Fibroblast of lung (primary cell): ENCODE data around the gene FGFBP2. TPM values are rescaled to one million over a fixed set of nuclear protein-coding genes. Genes with fewer than 3 reads are reported as not detected.

Experiments used
- DNase-seq, 2 donors: peaks; one replicate each; pipeline versions ENCODE4 v3.0.0 to v3.0.0-alpha.2; 2010; ENCODE audit warnings: low read depth in 2 of 2
- H2AFZ ChIP-seq: 2 replicates; pipeline ENCODE4 v1.5.1; 2012; ENCODE audit warnings: low read length, control low read depth, inconsistent platforms
- H3K27ac ChIP-seq: 2 replicates; pipeline ENCODE4 v1.5.1; 2011; ENCODE audit warnings: low read length, control low read depth; ENCODE audit not compliant: insufficient read depth
- H3K27me3 ChIP-seq: 2 replicates; pipeline ENCODE4 v1.5.1; 2011; ENCODE audit warnings: mild to moderate bottlenecking, low read length; ENCODE audit not compliant: control insufficient read depth, insufficient read depth
- H3K36me3 ChIP-seq: 2 replicates; pipeline ENCODE4 v1.5.1; 2011; ENCODE audit warnings: low read length; ENCODE audit not compliant: control insufficient read depth, insufficient read depth
- H3K4me1 ChIP-seq: 2 replicates; pipeline ENCODE4 v1.5.1; 2011; ENCODE audit warnings: low read length; ENCODE audit not compliant: control insufficient read depth, insufficient read depth; ENCODE audit errors: extremely low read depth
- H3K4me2 ChIP-seq: 2 replicates; pipeline ENCODE4 v1.5.1; 2011; ENCODE audit warnings: low read length, control low read depth; ENCODE audit not compliant: insufficient read depth; ENCODE audit errors: extremely low read depth
- H3K4me3 ChIP-seq, 4 experiments: fragments of 200-600 bp in 1 of 4; sonication (generic) in 1 of 4; replicated peaks in 1 of 4; 2 replicates each; pipeline ENCODE4 v1.5.1; 2011 to 2016; ENCODE audit warnings: low read length in 4 of 4, low read depth in 3 of 4, mild to moderate bottlenecking in 3 of 4, control low read depth in 2 of 4, inconsistent platforms in 1 of 4, mixed read lengths in 1 of 4; ENCODE audit not compliant: insufficient read depth in 1 of 4; ENCODE audit errors: control extremely low read depth in 1 of 4
- H3K79me2 ChIP-seq: 2 replicates; pipeline ENCODE4 v1.5.1; 2012; ENCODE audit warnings: mild to moderate bottlenecking, low read length, inconsistent platforms; ENCODE audit not compliant: control insufficient read depth, insufficient read depth
- H3K9ac ChIP-seq: 2 replicates; pipeline ENCODE4 v1.5.1; 2011; ENCODE audit warnings: mild to moderate bottlenecking, low read length, control low read depth; ENCODE audit not compliant: insufficient read depth
- H3K9me3 ChIP-seq: 2 replicates; pipeline ENCODE4 v1.5.1; 2012; ENCODE audit warnings: low read depth, low read length; ENCODE audit not compliant: control insufficient read depth, insufficient read depth
- H4K20me1 ChIP-seq: 2 replicates; pipeline ENCODE4 v1.5.1; 2011; ENCODE audit warnings: low read length; ENCODE audit not compliant: control insufficient read depth, insufficient read depth; ENCODE audit errors: extremely low read depth
- CTCF ChIP-seq, 2 donors: IDR thresholded peaks in 1 of 2; conservative IDR thresholded peaks in 1 of 2; 1 replicate in 1 of 2; 2 replicates in 1 of 2; pipeline ENCODE4 v1.5.1; 2011 to 2012; ENCODE audit warnings: low read length in 2 of 2, control low read depth in 1 of 2, inconsistent platforms in 1 of 2, low read depth in 1 of 2, mild to moderate bottlenecking in 1 of 2
- EZH2 ChIP-seq: IDR thresholded peaks from 2 replicates; pipeline ENCODE4 v1.5.1; 2012; ENCODE audit warnings: low read length, control low read depth, mild to moderate bottlenecking; ENCODE audit errors: missing control alignments
- polyA plus RNA-seq, 2 donors: library from polyadenylated mRNA; depleted of rRNA in 1 of 2; stranded (reverse) in 1 of 2; unstranded in 1 of 2; fragments of >200 nt; gene quantifications; 2 replicates each; pipeline ENCODE4 v1.2.1, GENCODE V29; 2011 to 2012; ENCODE audit warnings: missing spikeins in 1 of 2
- total RNA-seq: library from RNA; depleted of rRNA; stranded (reverse); fragments of >200 nt; gene quantifications from 2 replicates; pipeline ENCODE4 v1.2.1, GENCODE V29; 2014

The FGFBP2 gene
- total and polyA plus RNA-seq, 2 donors (not counting 1 experiment from before 2014, with no cell fraction given), result 0.09 TPM; not detected in 1

- Histone ChIP-seq H3K79me2 (no peaks in the 10 kb centered on the region), H3K4me3 (no peak overlapping the region), H3K9me3 (no peaks in the 10 kb centered on the region), H4K20me1 (no peaks in the 10 kb centered on the region), H3K4me1 (no peaks in the 10 kb centered on the region), H3K4me2 (no peak overlapping the region), H3K27ac (no peak overlapping the region), H2AFZ (no peak overlapping the region), H3K36me3 (no peaks in the 10 kb centered on the region), H3K27me3 (no peaks in the 10 kb centered on the region), H3K9ac (no peak overlapping the region)
- peak; percentile 97 to 99 for TF ChIP-seq CTCF (conservative IDR thresholded peaks at IDR 0.05 in 1 of 2, IDR thresholded peaks at IDR 0.05 in 1 of 2; ENCODE audit: low read depth in 1 of 2, low read length in 2 of 2)
- TF ChIP-seq EZH2, result no peak
- peak; percentile 28 to 59 for DNase-seq
Observed at GRCh38 chr4:15956179-15956850, 6.7 kb downstream of the FGFBP2 start.

DNA sequence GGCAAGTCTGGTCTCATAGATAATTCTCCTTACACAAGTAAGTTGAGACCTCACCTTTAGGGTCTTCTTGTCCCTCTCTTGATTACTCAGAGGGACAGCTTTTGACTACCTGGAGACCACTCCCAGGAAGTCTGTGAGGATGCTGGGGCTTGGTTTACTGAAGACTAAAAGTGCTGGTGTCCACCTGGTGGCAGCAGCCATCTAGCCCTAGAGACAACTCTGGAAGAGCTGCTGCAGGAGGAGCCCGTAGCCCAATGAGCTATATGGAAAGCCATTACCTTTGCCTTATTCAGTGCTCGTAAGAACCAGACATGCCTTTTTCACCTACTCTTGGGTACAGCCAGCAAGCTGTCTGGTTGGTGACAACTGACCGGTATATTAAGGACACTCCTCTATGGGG lies 7.3 kb downstream of the FGFBP2 start:
- H3K4me1 ChIP-seq, result no peaks in the 10 kb centered on the region
- no peak for TF ChIP-seq EZH2
- peak; percentile 15 to 18 for TF ChIP-seq CTCF (conservative IDR thresholded peaks at IDR 0.05 in 1 of 2, IDR thresholded peaks at IDR 0.05 in 1 of 2; ENCODE audit: low read depth in 1 of 2, low read length in 2 of 2)
- no peaks in the 10 kb centered on the region for H3K27me3 ChIP-seq
- DNase-seq, result peak; percentile 4 to 13
- H3K27ac ChIP-seq, result no peak overlapping the region
- no peak overlapping the region for H3K4me2 ChIP-seq
- H3K9ac ChIP-seq, result no peak overlapping the region
- H3K4me3 ChIP-seq, result no peak overlapping the region
- no peaks in the 10 kb centered on the region for H3K9me3 ChIP-seq
- no peaks in the 10 kb centered on the region for H3K36me3 ChIP-seq
- no peak overlapping the region for H2AFZ ChIP-seq
- H4K20me1 ChIP-seq, result no peaks in the 10 kb centered on the region
- H3K79me2 ChIP-seq, result no peaks in the 10 kb centered on the region

GRCh38 chr4:15953625-15954024 lies 9.3 kb downstream of the FGFBP2 start:
- no peak overlapping the region for H3K27ac ChIP-seq
- no peaks in the 10 kb centered on the region for H3K9me3 ChIP-seq
- no peak overlapping the region for H3K4me2 ChIP-seq
- H3K9ac ChIP-seq, result no peak overlapping the region
- no peak overlapping the region for H3K4me3 ChIP-seq
- H3K79me2 ChIP-seq, result no peaks in the 10 kb centered on the region
- no peaks in the 10 kb centered on the region for H3K36me3 ChIP-seq
- no peak for DNase-seq
- TF ChIP-seq CTCF (conservative IDR thresholded peaks at IDR 0.05 in 1 of 2, IDR thresholded peaks at IDR 0.05 in 1 of 2; ENCODE audit: low read depth in 1 of 2, low read length in 2 of 2) (no peak), EZH2 (no peak)
- no peak overlapping the region for H2AFZ ChIP-seq
- H3K4me1 ChIP-seq, result no peaks in the 10 kb centered on the region
- no peaks in the 10 kb centered on the region for H4K20me1 ChIP-seq
- no peaks in the 10 kb centered on the region for H3K27me3 ChIP-seq
